PC-9 (cell line): ENCODE measurements around the gene AGMO.

Experiments
- CTCF ChIP-seq: fragments of 200-600 bp; sonication (generic); conservative IDR thresholded peaks from 2 replicates; pipeline ENCODE4 v1.6.1; 2017; ENCODE audit warnings: mixed run types, antibody characterized with exemption, mild to moderate bottlenecking, moderate library complexity
- EZH2 ChIP-seq: fragments of 200-600 bp; sonication (generic); IDR thresholded peaks from 2 replicates; pipeline ENCODE4 v1.8.0; 2017; ENCODE audit warnings: antibody characterized with exemption, low read depth

GRCh38 chr7:15489861-15490260 is 72.0 kb downstream of the AGMO start:
- TF ChIP-seq CTCF: no peak
- no peak for TF ChIP-seq EZH2
